Peyer's patch (tissue), 4 donors: ENCODE data around the gene CFAP77. TPM values are rescaled to one million over a fixed set of nuclear protein-coding genes. Genes with fewer than 3 reads are reported as not detected.

Experiments used
- DNase-seq, 3 donors: peaks; one replicate each; pipeline ENCODE4 v3.0.0-alpha.2; 2017 to 2019
- H3K27ac ChIP-seq, 4 donors: fragments of 200-600 bp; sonication (generic); one replicate each; pipeline ENCODE4 v1.5.1; 2016 to 2019
- H3K27me3 ChIP-seq, 2 donors: fragments of 200-600 bp; sonication (generic); one replicate each; pipeline ENCODE4 v1.5.1; 2019
- H3K36me3 ChIP-seq, 3 donors: fragments of 200-600 bp; sonication (generic); one replicate each; pipeline ENCODE4 v1.5.1; 2016 to 2019
- H3K4me1 ChIP-seq, 4 donors: fragments of 200-600 bp; sonication (generic); one replicate each; pipeline ENCODE4 v1.5.1; 2016 to 2019
- H3K4me3 ChIP-seq, 4 donors: fragments of 200-600 bp; sonication (generic); 1 replicate in 3 of 4; 2 replicates in 1 of 4; pipeline ENCODE4 v1.5.1; 2016 to 2019; ENCODE audit warnings: mild to moderate bottlenecking in 1 of 4
- H3K9me3 ChIP-seq, 4 donors: fragments of 200-600 bp; sonication (generic); one replicate each; pipeline ENCODE4 v1.5.1; 2016 to 2019; ENCODE audit warnings: mild to moderate bottlenecking in 1 of 4
- CTCF ChIP-seq, 6 experiments: fragments of 450-650 bp in 4 of 6; fragments of 200-600 bp in 2 of 6; sonication (generic) in 1 of 6; IDR thresholded peaks; one replicate each; pipeline ENCODE4 v1.5.1; 2017 to 2019; ENCODE audit warnings: antibody characterized with exemption in 6 of 6, mild to moderate bottlenecking in 3 of 6, moderate library complexity in 1 of 6
- POLR2A ChIP-seq, 2 donors: fragments of 450-650 bp; IDR thresholded peaks; one replicate each; pipeline ENCODE4 v1.5.1; 2017; ENCODE audit warnings: antibody characterized with exemption in 2 of 2, mild to moderate bottlenecking in 2 of 2, moderate library complexity in 2 of 2
- total RNA-seq, 4 donors: library from RNA; depleted of rRNA; stranded (reverse); fragments of >200 nt; gene quantifications; one replicate each; pipeline ENCODE4 v1.1.0, GENCODE V29; 2016

The CFAP77 gene
- total RNA-seq, 4 donors from 2014 or later: not detected

GRCh38 chr9:132589148-132590036, 179.4 kb downstream of the CFAP77 start:
- Histone ChIP-seq H3K27ac (no peak overlapping the region), H3K9me3 (no peaks in the 10 kb centered on the region), H3K4me1 (peaks cover 0 to 17% (median 7%) of the 10 kb centered on the region in 4 donors), H3K36me3 (peaks cover 0 to 3% (median 0%) of the 10 kb centered on the region in 3 donors), H3K27me3 (peaks cover 0 to 64% of the 10 kb centered on the region in 2 donors), H3K4me3 (no peak overlapping the region)
- DNase-seq: no peak
- TF ChIP-seq POLR2A (IDR thresholded peaks at IDR 0.05): no peak
- TF ChIP-seq CTCF (IDR thresholded peaks at IDR 0.05): no peak

GRCh38 chr9:132590037-132590317, 180.0 kb downstream of the CFAP77 start:
- no peaks in the 10 kb centered on the region for H3K9me3 ChIP-seq
- no peak for DNase-seq
- H3K4me3 ChIP-seq: no peak overlapping the region
- TF ChIP-seq CTCF (IDR thresholded peaks at IDR 0.05) (no peak), POLR2A (IDR thresholded peaks at IDR 0.05) (no peak)
- H3K4me1 ChIP-seq: peaks cover 0 to 17% (median 7%) of the 10 kb centered on the region in 4 donors
- H3K36me3 ChIP-seq: peaks cover 0 to 8% (median 0%) of the 10 kb centered on the region in 3 donors
- no peak overlapping the region for H3K27ac ChIP-seq
- H3K27me3 ChIP-seq: peaks cover 0 to 59% of the 10 kb centered on the region in 2 donors

- H3K4me3 ChIP-seq: no peak overlapping the region
- TF ChIP-seq CTCF (IDR thresholded peaks at IDR 0.05): no peak
- no peak for TF ChIP-seq POLR2A (IDR thresholded peaks at IDR 0.05)
- peaks cover 0 to 9% (median 0%) of the 10 kb centered on the region in 3 donors for H3K36me3 ChIP-seq
- no peak overlapping the region for H3K27ac ChIP-seq
- DNase-seq: no peak
- H3K27me3 ChIP-seq: peaks cover 0 to 53% of the 10 kb centered on the region in 2 donors
- H3K9me3 ChIP-seq: no peaks in the 10 kb centered on the region
- H3K4me1 ChIP-seq: peaks cover 0 to 17% (median 7%) of the 10 kb centered on the region in 4 donors
Measured at GRCh38 chr9:132590318-132591182, 180.5 kb downstream of the CFAP77 start.

- H3K4me1 ChIP-seq: peaks cover 0 to 17% (median 5%) of the 10 kb centered on the region in 4 donors
- H3K4me3 ChIP-seq: no peak overlapping the region
- TF ChIP-seq POLR2A (IDR thresholded peaks at IDR 0.05) (no peak), CTCF (IDR thresholded peaks at IDR 0.05) (no peak)
- no peaks in the 10 kb centered on the region for H3K9me3 ChIP-seq
- no peak for DNase-seq
- no peak overlapping the region for H3K27ac ChIP-seq
- peaks cover 0 to 9% (median 0%) of the 10 kb centered on the region in 3 donors for H3K36me3 ChIP-seq
- peaks cover 0 to 48% of the 10 kb centered on the region in 2 donors for H3K27me3 ChIP-seq
Measured at GRCh38 chr9:132591244-132591643, 181.2 kb downstream of the CFAP77 start.

- no peaks in the 10 kb centered on the region for H3K9me3 ChIP-seq
- DNase-seq: no peak
Measured at GRCh38 chr9:132591751-132592314, 181.8 kb downstream of the CFAP77 start.

More at GRCh38 chr9:132591751-132592314, 181.8 kb downstream of the CFAP77 start:
- H3K36me3 ChIP-seq: peaks cover 0 to 9% (median 0%) of the 10 kb centered on the region in 3 donors
- no peak overlapping the region for H3K27ac ChIP-seq
- H3K4me1 ChIP-seq: peaks cover 0 to 17% (median 2%) of the 10 kb centered on the region in 4 donors
- H3K4me3 ChIP-seq: no peak overlapping the region
- peaks cover 0 to 42% of the 10 kb centered on the region in 2 donors for H3K27me3 ChIP-seq
- TF ChIP-seq CTCF (IDR thresholded peaks at IDR 0.05): no peak
- TF ChIP-seq POLR2A (IDR thresholded peaks at IDR 0.05): no peak
